ENCODE measurements around the gene VKORC1.

DNA sequence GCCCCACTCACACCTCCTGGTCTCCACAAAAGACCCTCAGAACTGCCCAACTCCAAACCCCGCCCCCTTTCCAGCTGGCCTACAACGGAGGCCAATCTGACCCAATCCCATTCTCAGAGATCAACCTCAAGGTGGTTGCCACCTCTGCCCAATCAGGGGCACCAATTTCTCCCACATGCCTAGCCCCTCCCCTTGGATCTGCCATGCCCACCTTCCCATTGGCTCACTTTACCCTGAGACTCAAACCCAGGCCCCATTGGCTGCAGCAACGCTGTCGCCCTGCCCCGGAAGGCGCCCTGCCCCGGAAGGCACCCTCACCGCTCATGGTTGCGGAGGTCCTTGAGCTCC, 31.1 kb downstream of the VKORC1 start:
- no peak for TF ChIP-seq GATA3 (IDR thresholded peaks at IDR 0.05; ENCODE audit: low read depth, low read length)
- no peak for TF ChIP-seq GATA2 (IDR thresholded peaks at IDR 0.05; ENCODE audit: low read depth, low read length)

All from SH-SY5Y (cell line).